HEK293 (cell line): ENCODE data around the gene AVL9.

Source experiments
- MEIS1 ChIP-seq: sonication (generic); formaldehyde crosslinking; IDR thresholded peaks from 2 replicates; pipeline ENCODE4 v1.8.1; 2022; ENCODE audit warnings: missing genetic modification reagents, mild to moderate bottlenecking, borderline replicate concordance
- OVOL3 ChIP-seq: fragments of 450-650 bp; formaldehyde crosslinking; IDR thresholded peaks from 2 replicates; pipeline ENCODE4 v1.5.1; 2016; ENCODE audit warnings: missing biosample characterization, missing genetic modification characterization
- SETDB1 ChIP-seq: IDR thresholded peaks from one replicate; pipeline ENCODE4 v1.6.1; 2017; ENCODE audit warnings: mild to moderate bottlenecking, low read length, moderate library complexity, mixed read lengths; ENCODE audit not compliant: insufficient read length
- SP2 ChIP-seq: fragments of 450-650 bp; formaldehyde crosslinking; IDR thresholded peaks from 2 replicates; pipeline ENCODE4 v1.5.1; 2016; ENCODE audit warnings: missing biosample characterization, missing genetic modification characterization
- SP3 ChIP-seq: fragments of 450-650 bp; formaldehyde crosslinking; IDR thresholded peaks from 2 replicates; pipeline ENCODE4 v1.5.1; 2016; ENCODE audit warnings: missing biosample characterization, missing genetic modification characterization
- ZBTB11 ChIP-seq: fragments of 450-650 bp; formaldehyde crosslinking; conservative IDR thresholded peaks from 2 replicates; pipeline ENCODE4 v1.5.1; 2016; ENCODE audit warnings: low read depth, missing biosample characterization, missing genetic modification characterization
- ZEB2 ChIP-seq: fragments of 450-650 bp; formaldehyde crosslinking; IDR thresholded peaks from 2 replicates; pipeline ENCODE4 v1.5.1; 2016; ENCODE audit warnings: missing biosample characterization, missing genetic modification characterization
- ZNF114 ChIP-seq: fragments of 450-650 bp; formaldehyde crosslinking; IDR thresholded peaks from 2 replicates; pipeline ENCODE4 v1.5.0; 2017; ENCODE audit warnings: missing biosample characterization, missing genetic modification characterization
- ZNF16 ChIP-seq: fragments of 450-650 bp; formaldehyde crosslinking; IDR thresholded peaks from 2 replicates; pipeline ENCODE4 v1.5.1; 2016; ENCODE audit warnings: low read depth, missing biosample characterization, missing genetic modification characterization
- ZNF248 ChIP-seq: fragments of 450-650 bp; formaldehyde crosslinking; IDR thresholded peaks from 2 replicates; pipeline ENCODE4 v1.5.1; 2017; ENCODE audit warnings: missing biosample characterization, missing genetic modification characterization
- ZNF391 ChIP-seq: fragments of 450-650 bp; formaldehyde crosslinking; IDR thresholded peaks from 2 replicates; pipeline ENCODE4 v1.5.1; 2016; ENCODE audit warnings: low read depth, missing biosample characterization, missing genetic modification characterization, borderline replicate concordance
- ZNF394 ChIP-seq: fragments of 450-650 bp; formaldehyde crosslinking; IDR thresholded peaks from 2 replicates; pipeline ENCODE4 v1.5.1; 2016; ENCODE audit warnings: missing biosample characterization, missing genetic modification characterization, mild to moderate bottlenecking, moderate library complexity, borderline replicate concordance
- ZNF423 ChIP-seq: fragments of 450-650 bp; formaldehyde crosslinking; IDR thresholded peaks from 2 replicates; pipeline ENCODE4 v1.5.1; 2016; ENCODE audit warnings: missing biosample characterization, missing genetic modification characterization
- ZNF501 ChIP-seq: fragments of 450-650 bp; formaldehyde crosslinking; IDR thresholded peaks from 2 replicates; pipeline ENCODE4 v1.5.1; 2016; ENCODE audit warnings: missing biosample characterization, missing genetic modification characterization
- ZNF530 ChIP-seq: fragments of 450-650 bp; formaldehyde crosslinking; IDR thresholded peaks from 2 replicates; pipeline ENCODE4 v1.5.1; 2016; ENCODE audit warnings: low read depth, missing biosample characterization, missing genetic modification characterization
- ZNF548 ChIP-seq: fragments of 450-650 bp; formaldehyde crosslinking; IDR thresholded peaks from 2 replicates; pipeline ENCODE4 v1.5.1; 2016; ENCODE audit warnings: missing biosample characterization, missing genetic modification characterization
- ZNF549 ChIP-seq: fragments of 450-650 bp; IDR thresholded peaks from 2 replicates; pipeline ENCODE4 v1.5.1; 2018; ENCODE audit warnings: missing biosample characterization, missing genetic modification characterization, mild to moderate bottlenecking, inconsistent platforms, moderate library complexity
- ZNF580 ChIP-seq: fragments of 450-650 bp; formaldehyde crosslinking; IDR thresholded peaks from 2 replicates; pipeline ENCODE4 v1.5.1; 2016; ENCODE audit warnings: missing biosample characterization, missing genetic modification characterization
- ZNF596 ChIP-seq: fragments of 450-650 bp; IDR thresholded peaks from 2 replicates; pipeline ENCODE4 v1.5.0; 2018; ENCODE audit warnings: missing biosample characterization, mild to moderate bottlenecking, missing genetic modification characterization, moderate library complexity
- ZNF629 ChIP-seq: fragments of 450-650 bp; formaldehyde crosslinking; IDR thresholded peaks from 2 replicates; pipeline ENCODE4 v1.5.1; 2017; ENCODE audit warnings: missing biosample characterization, missing genetic modification characterization
- ZNF639 ChIP-seq: fragments of 450-650 bp; formaldehyde crosslinking; IDR thresholded peaks from 2 replicates; pipeline ENCODE4 v1.5.1; 2016; ENCODE audit warnings: missing biosample characterization, missing genetic modification characterization
- ZNF792 ChIP-seq: fragments of 450-650 bp; formaldehyde crosslinking; IDR thresholded peaks from 2 replicates; pipeline ENCODE4 v1.5.1; 2016; ENCODE audit warnings: missing biosample characterization, missing genetic modification characterization
- ZNF830 ChIP-seq: fragments of 450-650 bp; IDR thresholded peaks from 2 replicates; pipeline ENCODE4 v1.5.0; 2018; ENCODE audit warnings: missing biosample characterization, missing genetic modification characterization, low read depth, mild to moderate bottlenecking, moderate library complexity
- ZNF837 ChIP-seq: fragments of 450-650 bp; formaldehyde crosslinking; IDR thresholded peaks from 2 replicates; pipeline ENCODE4 v1.5.1; 2016; ENCODE audit warnings: missing biosample characterization, missing genetic modification characterization
- TF ChIP-seq, protein P1 (sequence below): fragments of 450-650 bp; formaldehyde crosslinking; optimal IDR thresholded peaks from 2 replicates; pipeline ENCODE3; 2016; ENCODE audit warnings: missing biosample characterization, mild to moderate bottlenecking, missing genetic modification characterization
- TF ChIP-seq, protein P2 (sequence below): fragments of 450-650 bp; formaldehyde crosslinking; IDR thresholded peaks from 2 replicates; pipeline ENCODE4 v1.5.0; 2017; ENCODE audit warnings: missing biosample characterization, missing genetic modification characterization, borderline replicate concordance
- TF ChIP-seq, protein P3 (sequence below): fragments of 450-650 bp; formaldehyde crosslinking; IDR thresholded peaks from 2 replicates; pipeline ENCODE4 v1.5.1; 2016; ENCODE audit warnings: missing biosample characterization, missing genetic modification characterization, borderline replicate concordance

Gene AVL9

DNA sequence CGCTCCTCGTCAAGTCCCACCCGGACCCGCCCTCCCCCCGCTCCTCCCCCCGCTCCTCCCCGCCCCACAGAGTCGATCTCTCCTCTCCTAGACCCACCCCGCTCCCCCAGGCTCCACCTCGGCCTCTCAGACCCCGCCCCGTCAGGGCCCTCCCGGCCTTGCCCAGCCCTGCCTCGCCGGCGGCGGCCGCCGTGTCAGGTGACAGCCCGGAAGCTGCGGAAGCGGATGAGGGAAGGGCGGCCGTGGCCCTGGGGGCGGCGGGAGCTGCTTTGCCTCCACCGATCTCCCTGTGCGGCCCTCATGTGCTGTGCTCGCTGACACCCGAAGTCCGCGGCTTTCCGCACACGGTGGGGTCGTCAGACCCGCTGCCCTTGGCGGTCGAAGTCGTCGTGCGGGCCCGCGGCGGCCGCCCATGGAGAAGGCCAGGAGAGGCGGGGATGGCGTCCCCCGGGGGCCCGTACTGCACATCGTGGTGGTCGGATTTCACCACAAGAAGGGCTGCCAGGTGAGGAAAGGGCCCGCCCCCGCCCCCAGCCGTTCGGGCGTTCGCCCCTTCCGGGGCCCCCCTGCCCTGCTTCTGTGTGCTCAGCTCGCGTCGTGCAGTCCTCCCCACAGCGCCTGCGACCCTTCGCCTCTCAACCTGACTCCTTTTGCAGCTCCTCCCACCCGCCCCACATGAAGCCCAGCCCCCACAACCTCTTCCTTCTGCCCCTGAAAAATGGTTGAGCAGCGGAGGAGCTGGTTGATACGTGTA lies at the start of gene AVL9 (continued):
- TF ChIP-seq ZNF837 (tag by site-specific recombination) (no peak), ZNF580 (tag by site-specific recombination) (no peak), ZNF114 (tag by site-specific recombination) (no peak), ZNF394 (tag by site-specific recombination) (0 out of 2 replicates have a peak, but pooled peaks have one; percentile 12), ZNF596 (tag by site-specific recombination) (no peak), ZNF629 (tag by site-specific recombination) (peak; percentile 21; the same call in 1 of the 2 replicates), ZNF549 (tag by site-specific recombination) (no peak), ZNF423 (0 out of 2 replicates have a peak, but pooled peaks have one; percentile 29), ZNF639 (tag by site-specific recombination) (no peak), ZNF792 (no peak), SETDB1 (no peak), SP3 (peak; percentile 67), ZBTB11 (tag by site-specific recombination) (peak; percentile 66), MEIS1 (CRISPR knock-in tag) (no peak), SP2 (tag by site-specific recombination) (peak; percentile 68), ZNF16 (tag by site-specific recombination) (no peak), ZNF248 (tag by site-specific recombination) (no peak), ZNF548 (tag by site-specific recombination) (no peak), OVOL3 (0 out of 2 replicates have a peak, but pooled peaks have one; percentile 39), ZNF391 (tag by site-specific recombination) (no peak), ZNF501 (peak; percentile 32; the same call in 1 of the 2 replicates), ZNF830 (tag by site-specific recombination) (no peak), ZNF530 (tag by site-specific recombination) (no peak), ZEB2 (peak; percentile 77)
- TF ChIP-seq, protein P1, sequence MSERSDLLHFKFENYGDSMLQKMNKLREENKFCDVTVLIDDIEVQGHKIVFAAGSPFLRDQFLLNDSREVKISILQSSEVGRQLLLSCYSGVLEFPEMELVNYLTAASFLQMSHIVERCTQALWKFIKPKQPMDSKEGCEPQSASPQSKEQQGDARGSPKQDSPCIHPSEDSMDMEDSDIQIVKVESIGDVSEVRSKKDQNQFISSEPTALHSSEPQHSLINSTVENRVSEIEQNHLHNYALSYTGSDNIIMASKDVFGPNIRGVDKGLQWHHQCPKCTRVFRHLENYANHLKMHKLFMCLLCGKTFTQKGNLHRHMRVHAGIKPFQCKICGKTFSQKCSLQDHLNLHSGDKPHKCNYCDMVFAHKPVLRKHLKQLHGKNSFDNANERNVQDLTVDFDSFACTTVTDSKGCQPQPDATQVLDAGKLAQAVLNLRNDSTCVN (tag by site-specific recombination): peak; percentile 48
- TF ChIP-seq, protein P2, sequence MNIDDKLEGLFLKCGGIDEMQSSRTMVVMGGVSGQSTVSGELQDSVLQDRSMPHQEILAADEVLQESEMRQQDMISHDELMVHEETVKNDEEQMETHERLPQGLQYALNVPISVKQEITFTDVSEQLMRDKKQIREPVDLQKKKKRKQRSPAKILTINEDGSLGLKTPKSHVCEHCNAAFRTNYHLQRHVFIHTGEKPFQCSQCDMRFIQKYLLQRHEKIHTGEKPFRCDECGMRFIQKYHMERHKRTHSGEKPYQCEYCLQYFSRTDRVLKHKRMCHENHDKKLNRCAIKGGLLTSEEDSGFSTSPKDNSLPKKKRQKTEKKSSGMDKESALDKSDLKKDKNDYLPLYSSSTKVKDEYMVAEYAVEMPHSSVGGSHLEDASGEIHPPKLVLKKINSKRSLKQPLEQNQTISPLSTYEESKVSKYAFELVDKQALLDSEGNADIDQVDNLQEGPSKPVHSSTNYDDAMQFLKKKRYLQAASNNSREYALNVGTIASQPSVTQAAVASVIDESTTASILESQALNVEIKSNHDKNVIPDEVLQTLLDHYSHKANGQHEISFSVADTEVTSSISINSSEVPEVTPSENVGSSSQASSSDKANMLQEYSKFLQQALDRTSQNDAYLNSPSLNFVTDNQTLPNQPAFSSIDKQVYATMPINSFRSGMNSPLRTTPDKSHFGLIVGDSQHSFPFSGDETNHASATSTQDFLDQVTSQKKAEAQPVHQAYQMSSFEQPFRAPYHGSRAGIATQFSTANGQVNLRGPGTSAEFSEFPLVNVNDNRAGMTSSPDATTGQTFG (tag by site-specific recombination): no peak
- TF ChIP-seq, protein P3, sequence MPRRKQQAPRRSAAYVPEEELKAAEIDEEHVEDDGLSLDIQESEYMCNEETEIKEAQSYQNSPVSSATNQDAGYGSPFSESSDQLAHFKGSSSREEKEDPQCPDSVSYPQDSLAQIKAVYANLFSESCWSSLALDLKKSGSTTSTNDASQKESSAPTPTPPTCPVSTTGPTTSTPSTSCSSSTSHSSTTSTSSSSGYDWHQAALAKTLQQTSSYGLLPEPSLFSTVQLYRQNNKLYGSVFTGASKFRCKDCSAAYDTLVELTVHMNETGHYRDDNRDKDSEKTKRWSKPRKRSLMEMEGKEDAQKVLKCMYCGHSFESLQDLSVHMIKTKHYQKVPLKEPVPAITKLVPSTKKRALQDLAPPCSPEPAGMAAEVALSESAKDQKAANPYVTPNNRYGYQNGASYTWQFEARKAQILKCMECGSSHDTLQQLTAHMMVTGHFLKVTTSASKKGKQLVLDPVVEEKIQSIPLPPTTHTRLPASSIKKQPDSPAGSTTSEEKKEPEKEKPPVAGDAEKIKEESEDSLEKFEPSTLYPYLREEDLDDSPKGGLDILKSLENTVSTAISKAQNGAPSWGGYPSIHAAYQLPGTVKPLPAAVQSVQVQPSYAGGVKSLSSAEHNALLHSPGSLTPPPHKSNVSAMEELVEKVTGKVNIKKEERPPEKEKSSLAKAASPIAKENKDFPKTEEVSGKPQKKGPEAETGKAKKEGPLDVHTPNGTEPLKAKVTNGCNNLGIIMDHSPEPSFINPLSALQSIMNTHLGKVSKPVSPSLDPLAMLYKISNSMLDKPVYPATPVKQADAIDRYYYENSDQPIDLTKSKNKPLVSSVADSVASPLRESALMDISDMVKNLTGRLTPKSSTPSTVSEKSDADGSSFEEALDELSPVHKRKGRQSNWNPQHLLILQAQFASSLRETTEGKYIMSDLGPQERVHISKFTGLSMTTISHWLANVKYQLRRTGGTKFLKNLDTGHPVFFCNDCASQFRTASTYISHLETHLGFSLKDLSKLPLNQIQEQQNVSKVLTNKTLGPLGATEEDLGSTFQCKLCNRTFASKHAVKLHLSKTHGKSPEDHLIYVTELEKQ (tag by site-specific recombination): no peak
